GM12878 (cell line): ENCODE measurements around the gene RSPRY1. TPM values are rescaled to one million over a fixed set of nuclear protein-coding genes. Genes with fewer than 3 reads are reported as not detected.

Experiments
- ATAC-seq: fragments of 200-7000 bp; cut with Tn5 transposase; 3 replicates; pipeline ENCODE4 v1.9.1; 2020; ENCODE audit warnings: mild to moderate bottlenecking, moderate library complexity
- BruUV-seq: library from RNA; stranded (reverse); fragments of 400-500 nt; replicated peaks from 2 replicates; lab custom pipeline; 2021; lab: Mats Ljungman, UMichigan
- CTCF ChIA-PET: fragments of 300-600 bp; sonication (Branson Sonifier 250); formaldehyde crosslinking; extraction: SDS; loops from one replicate; lab custom pipeline; 2021; ENCODE audit warnings: inconsistent platforms; lab: Yijun Ruan, JAX
- POLR2A ChIA-PET: fragments of 350-600 bp; formaldehyde crosslinking; extraction: SDS; loops from one replicate; lab custom pipeline; 2021; ENCODE audit warnings: inconsistent platforms; lab: Charles Lee
- RAD21 ChIA-PET: fragments of 300-600 bp; sonication (Branson Sonifier 250); formaldehyde crosslinking; loops from one replicate; lab custom pipeline; 2023; ENCODE audit warnings: antibody characterized with exemption; ENCODE audit not compliant: unreplicated experiment; lab: Charles Lee
- SMC1A ChIA-PET: fragments of 300-600 bp; sonication (Branson Sonifier 250); formaldehyde crosslinking; loops from one replicate; lab custom pipeline; 2023; ENCODE audit not compliant: unreplicated experiment, uncharacterized antibody; lab: Charles Lee
- DNase-seq: peaks from one replicate; pipeline ENCODE4 v3.0.0-alpha.2; 2011; ENCODE audit warnings: low read depth, low spot score
- FAIRE-seq: peaks from 3 replicates; lab custom pipeline; 2011; peaks lifted over from hg19 to GRCh38; lab: Jason Lieb, UNC
- H2AFZ ChIP-seq: 2 replicates; pipeline ENCODE4 v1.6.0; 2011; ENCODE audit warnings: low read depth, low read length, control low read depth; ENCODE audit not compliant: control insufficient read depth
- H3K27ac ChIP-seq: 2 replicates; pipeline ENCODE4 v1.5.1; 2011; ENCODE audit warnings: control low read depth; ENCODE audit not compliant: control insufficient read depth, insufficient read depth
- H3K27me3 ChIP-seq, 2 experiments: replicated peaks in 1 of 2; 2 replicates each; pipeline versions ENCODE4 v1.6.0 to v1.6.1; 2011; ENCODE audit warnings: low read length in 1 of 2; ENCODE audit not compliant: control insufficient read depth in 2 of 2, insufficient read depth in 2 of 2
- H3K36me3 ChIP-seq, 2 experiments: 2 replicates each; pipeline ENCODE4 v1.5.1; 2011; ENCODE audit warnings: low read length in 1 of 2; ENCODE audit not compliant: control insufficient read depth in 2 of 2, insufficient read depth in 2 of 2
- H3K4me1 ChIP-seq: 2 replicates; pipeline ENCODE4 v1.6.1; 2011; ENCODE audit warnings: mild to moderate bottlenecking, low read length, moderate library complexity, mixed read lengths; ENCODE audit not compliant: control insufficient read depth, insufficient read depth
- H3K4me2 ChIP-seq: 2 replicates; pipeline ENCODE4 v1.6.0; 2011; ENCODE audit warnings: control low read depth; ENCODE audit not compliant: control insufficient read depth, insufficient read depth
- H3K4me3 ChIP-seq: fragments of 200-600 bp; sonication (generic); 2 replicates; pipeline ENCODE4 v1.5.1; 2016
- H3K79me2 ChIP-seq: 2 replicates; pipeline ENCODE4 v1.6.0; 2011; ENCODE audit warnings: low read length; ENCODE audit not compliant: control insufficient read depth, insufficient read depth
- H3K9ac ChIP-seq: 2 replicates; pipeline ENCODE4 v1.8.0; 2011; ENCODE audit warnings: low read length, control low read depth, mixed read lengths; ENCODE audit not compliant: control insufficient read depth, insufficient read depth
- H3K9me3 ChIP-seq: replicated peaks from 3 replicates; pipeline ENCODE4 v1.5.1; 2011; ENCODE audit warnings: mild to moderate bottlenecking, low read length; ENCODE audit not compliant: control insufficient read depth, insufficient read depth
- H4K20me1 ChIP-seq: 2 replicates; pipeline ENCODE4 v1.6.0; 2011; ENCODE audit not compliant: control insufficient read depth, insufficient read depth
- CUX1 ChIP-seq: IDR thresholded peaks from 2 replicates; pipeline ENCODE4 v1.6.1; 2012; ENCODE audit warnings: improper control_type of control experiment, low read depth, low read length; ENCODE audit not compliant: insufficient replicate concordance
- ESRRA ChIP-seq: IDR thresholded peaks from 2 replicates; pipeline ENCODE4 v1.6.1; 2012; ENCODE audit warnings: mild to moderate bottlenecking, low read length, improper control_type of control experiment
- EZH2 ChIP-seq: IDR thresholded peaks from 2 replicates; pipeline ENCODE4 v1.6.1; 2012; ENCODE audit warnings: low read depth, mild to moderate bottlenecking, control low read depth, inconsistent platforms, low read length, borderline replicate concordance; ENCODE audit not compliant: control insufficient read depth
- HDGF ChIP-seq: fragments of 450-650 bp; IDR thresholded peaks from 2 replicates; pipeline ENCODE4 v1.6.1; 2016; ENCODE audit warnings: antibody characterized with exemption
- SREBF1 ChIP-seq: IDR thresholded peaks from 2 replicates; pipeline ENCODE4 v1.6.1; 2012; ENCODE audit warnings: mild to moderate bottlenecking, low read length
- SRF ChIP-seq, 2 experiments: IDR thresholded peaks; 2 replicates each; pipeline ENCODE4 v1.6.1; 2011; ENCODE audit warnings: low read depth in 2 of 2, low read length in 2 of 2, mild to moderate bottlenecking in 1 of 2, moderate library complexity in 1 of 2
- WRNIP1 ChIP-seq: IDR thresholded peaks from 2 replicates; pipeline ENCODE4 v1.6.1; 2011; ENCODE audit warnings: low read depth, low read length, improper control_type of control experiment, borderline replicate concordance
- ZBED1 ChIP-seq: IDR thresholded peaks from 2 replicates; pipeline ENCODE4 v1.6.1; 2016; ENCODE audit warnings: borderline replicate concordance
- WGBS: methylation state at CpG from one replicate; pipeline ENCODE4 v1.1.6; 2016; ENCODE audit warnings: low lambda C conversion rate; ENCODE audit not compliant: insufficient replicate concordance, insufficient coverage; ENCODE audit errors: missing lambda C conversion rate; 5-methylcytosine and 5-hydroxymethylcytosine counted together
- in situ Hi-C: fragments of 300-500 bp; cut with MboI; formaldehyde crosslinking; loops from 9 replicates; pipeline ENCODE4 v1.14.3; 2018; ENCODE audit warnings: mixed read lengths
- intact Hi-C: fragments of 100-400 bp; cut with micrococcal nuclease; formaldehyde crosslinking; loops from one replicate; pipeline ENCODE4 v1.14.2; 2022; ENCODE audit not compliant: unreplicated experiment
- polyA plus RNA-seq, 11 experiments: library from polyadenylated mRNA; depleted of rRNA in 4 of 11; unstranded in 6 of 11; stranded (reverse) in 5 of 11; fragments of >200 nt; fragmentation: Nextera tagmentation in 4 of 11; fragmentation: Illumina TruSeq in 1 of 11; extraction: Ambion mirVana in 4 of 11; extraction: Trizol in 1 of 11; gene quantifications; 1 replicate in 1 of 11; 2 replicates in 10 of 11; pipeline versions ENCODE4 v1.2.1 to v1.2.3, GENCODE V29; 2011 to 2016; ENCODE audit warnings: inconsistent platforms in 2 of 11, missing spikeins in 2 of 11, low read depth in 1 of 11
- total RNA-seq, 4 experiments: library from RNA; depleted of rRNA in 3 of 4; stranded (reverse); fragments of >200 nt in 3 of 4; fragmentation: Illumina TruSeq in 1 of 4; extraction: Trizol in 1 of 4; gene quantifications; 2 replicates each; pipeline versions ENCODE4 v1.2.1 to v1.2.3, GENCODE V29; 2013 to 2021
- TF ChIP-seq, protein P1 (sequence below): fragments of 450-650 bp; formaldehyde crosslinking; IDR thresholded peaks from 2 replicates; pipeline ENCODE4 v1.4.0; 2022; ENCODE audit warnings: mild to moderate bottlenecking, moderate library complexity

RSPRY1 gene
- total and polyA plus RNA-seq, 10 of the 15 experiments (the other 5 are each of a cell fraction or from before 2014, with no cell fraction given), result 18.5 to 57.0 (median 41.2) TPM

- BruUV-seq, result no TSS peak
- Histone ChIP-seq H2AFZ (no peak overlapping the region), H4K20me1 (no peaks in the 10 kb centered on the region), H3K27ac (no peak overlapping the region), H3K4me1 (peaks cover under 1% of the 10 kb centered on the region; the same call in 1 of the 2 replicates), H3K4me3 (no peak overlapping the region), H3K27me3 (no peaks in the 10 kb centered on the region), H3K9ac (no peak overlapping the region), H3K4me2 (no peak overlapping the region), H3K36me3 (peaks cover 2 to 17% of the 10 kb centered on the region in 2 experiments), H3K9me3 (no peaks in the 10 kb centered on the region; the same call in 2 of the 3 replicates), H3K79me2 (no peaks in the 10 kb centered on the region; the same call in 1 of the 2 replicates)
- intact Hi-C loops (no loop called here), in situ Hi-C loops (no loop called here)
- TF ChIP-seq CUX1 (no peak), HDGF (no peak), SREBF1 (no peak), ESRRA (no peak), EZH2 (no peak), ZBED1 (no peak), WRNIP1 (no peak), SRF (IDR thresholded peaks at IDR 0.05; ENCODE audit: low read depth in 2 of 2, low read length in 2 of 2) (no peak)
- TF ChIP-seq, protein P1, sequence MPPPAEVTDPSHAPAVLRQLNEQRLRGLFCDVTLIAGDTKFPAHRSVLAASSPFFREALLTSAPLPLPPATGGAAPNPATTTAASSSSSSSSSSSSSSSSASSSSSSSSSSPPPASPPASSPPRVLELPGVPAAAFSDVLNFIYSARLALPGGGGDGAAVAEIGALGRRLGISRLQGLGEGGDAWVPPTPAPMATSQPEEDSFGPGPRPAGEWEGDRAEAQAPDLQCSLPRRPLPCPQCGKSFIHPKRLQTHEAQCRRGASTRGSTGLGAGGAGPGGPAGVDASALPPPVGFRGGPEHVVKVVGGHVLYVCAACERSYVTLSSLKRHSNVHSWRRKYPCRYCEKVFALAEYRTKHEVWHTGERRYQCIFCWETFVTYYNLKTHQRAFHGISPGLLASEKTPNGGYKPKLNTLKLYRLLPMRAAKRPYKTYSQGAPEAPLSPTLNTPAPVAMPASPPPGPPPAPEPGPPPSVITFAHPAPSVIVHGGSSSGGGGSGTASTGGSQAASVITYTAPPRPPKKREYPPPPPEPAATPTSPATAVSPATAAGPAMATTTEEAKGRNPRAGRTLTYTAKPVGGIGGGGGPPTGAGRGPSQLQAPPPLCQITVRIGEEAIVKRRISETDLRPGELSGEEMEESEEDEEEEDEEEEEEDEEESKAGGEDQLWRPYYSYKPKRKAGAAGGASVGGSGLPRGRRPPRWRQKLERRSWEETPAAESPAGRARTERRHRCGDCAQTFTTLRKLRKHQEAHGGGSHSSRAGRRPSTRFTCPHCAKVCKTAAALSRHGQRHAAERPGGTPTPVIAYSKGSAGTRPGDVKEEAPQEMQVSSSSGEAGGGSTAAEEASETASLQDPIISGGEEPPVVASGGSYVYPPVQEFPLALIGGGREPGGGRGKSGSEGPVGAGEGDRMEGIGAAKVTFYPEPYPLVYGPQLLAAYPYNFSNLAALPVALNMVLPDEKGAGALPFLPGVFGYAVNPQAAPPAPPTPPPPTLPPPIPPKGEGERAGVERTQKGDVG, result no peak
- ATAC-seq (no peak), DNase-seq (no peak), FAIRE-seq (no peak)
- RAD21 ChIA-PET, result no interaction called here
- WGBS, result 100% methylated on average over 2 of the region's 2 CpGs
- SMC1A ChIA-PET, result no interaction called here
- CTCF ChIA-PET, result interaction anchor here (1.0 kb wide), 1 partner anchor 158 kb away, joined by 3 read pairs; no protein-coding TSS in a partner anchor
- POLR2A ChIA-PET, result interaction anchor here (1.1 kb wide), 1 partner anchor 10 kb away, joined by 3 read pairs; no protein-coding TSS in a partner anchor
Observed at GRCh38 chr16:57251352-57251751, 65.2 kb downstream of the RSPRY1 start.
